NCI-H2081 (cell line): ENCODE data around the gene USF3.

Experiments used
- DNase-seq, 2 experiments: peaks; one replicate each; lab custom pipeline; 2025; lab: John Stamatoyannopoulos, UW

USF3 gene

DNA sequence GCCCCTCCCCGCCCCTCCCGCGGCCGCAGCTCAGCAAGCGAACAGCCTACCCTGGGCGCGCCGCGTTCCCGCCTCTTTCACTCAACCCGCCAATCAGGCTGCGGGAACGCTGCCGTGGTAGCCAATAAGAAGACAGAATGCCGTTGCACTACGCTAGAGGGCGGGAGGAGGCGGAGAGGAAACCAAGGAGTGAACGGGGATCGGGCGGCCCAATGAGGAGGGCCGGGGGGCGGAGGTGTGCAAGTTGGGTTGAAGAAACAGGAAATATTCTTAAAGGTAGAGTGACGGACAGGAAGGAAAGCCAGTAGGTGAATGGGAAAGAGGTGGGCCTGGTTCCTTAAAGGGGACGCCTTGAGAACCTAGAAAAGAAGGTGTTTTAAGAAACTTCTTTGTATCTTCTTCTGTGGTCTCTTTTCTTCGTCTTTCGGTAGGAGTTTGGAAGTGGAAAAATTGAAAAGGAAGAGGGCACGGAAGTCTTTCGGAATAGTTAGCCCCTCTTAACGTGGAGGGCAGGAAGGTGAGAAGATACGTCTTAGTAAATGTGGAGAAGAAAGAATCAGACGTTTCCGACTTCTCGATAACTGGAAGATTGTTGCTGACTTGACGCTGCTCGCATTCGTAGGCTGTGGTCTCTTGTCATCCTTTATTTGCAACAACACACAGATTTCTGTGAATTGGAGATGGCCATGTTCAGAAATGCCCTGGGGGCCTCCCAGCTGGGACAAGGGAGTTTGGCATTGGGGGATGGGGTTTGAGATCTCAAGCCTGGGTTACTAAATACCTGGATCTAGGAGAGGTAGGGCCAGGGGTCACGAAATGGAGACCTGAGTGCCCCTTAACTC, 437 bp upstream of the USF3 start:
- peak; percentile 99 for DNase-seq

DNA sequence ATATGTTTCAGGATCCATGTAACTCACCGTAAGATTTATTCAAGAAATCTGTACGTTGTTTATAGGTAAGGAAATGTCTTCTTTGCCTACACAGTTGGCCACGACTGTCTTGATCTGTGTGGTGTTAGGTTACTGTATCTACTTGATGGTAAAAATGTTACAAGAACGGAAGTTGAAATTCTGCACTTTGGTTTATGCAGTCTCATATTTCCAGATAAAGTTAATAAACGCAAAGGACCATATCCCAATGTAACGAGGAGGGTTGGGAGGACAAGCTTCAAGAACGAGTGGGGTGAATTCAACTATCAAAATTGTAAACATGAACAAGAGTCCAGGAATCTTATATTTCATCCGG, 1.0 kb downstream of the USF3 start:
- DNase-seq: no peak

DNA sequence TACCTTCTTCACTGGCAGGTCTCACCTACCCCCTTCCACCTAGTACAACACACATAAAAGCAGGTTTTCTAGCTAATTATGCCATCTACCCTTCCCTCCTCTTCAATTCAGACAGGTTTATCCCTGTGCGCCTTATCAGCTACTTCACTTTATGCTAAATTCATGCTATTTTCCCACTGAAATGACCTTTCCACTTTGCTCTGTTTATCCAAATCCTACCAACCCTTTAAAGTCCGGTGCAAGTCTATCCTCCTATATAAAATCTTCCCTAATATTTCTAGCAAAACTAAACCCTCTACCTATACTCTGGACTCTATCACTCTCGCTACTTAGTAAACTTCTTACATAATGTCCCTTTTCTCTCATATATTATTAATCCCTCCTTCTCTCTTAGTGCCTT, 6.0 kb downstream of the USF3 start:
- no peak for DNase-seq

DNA sequence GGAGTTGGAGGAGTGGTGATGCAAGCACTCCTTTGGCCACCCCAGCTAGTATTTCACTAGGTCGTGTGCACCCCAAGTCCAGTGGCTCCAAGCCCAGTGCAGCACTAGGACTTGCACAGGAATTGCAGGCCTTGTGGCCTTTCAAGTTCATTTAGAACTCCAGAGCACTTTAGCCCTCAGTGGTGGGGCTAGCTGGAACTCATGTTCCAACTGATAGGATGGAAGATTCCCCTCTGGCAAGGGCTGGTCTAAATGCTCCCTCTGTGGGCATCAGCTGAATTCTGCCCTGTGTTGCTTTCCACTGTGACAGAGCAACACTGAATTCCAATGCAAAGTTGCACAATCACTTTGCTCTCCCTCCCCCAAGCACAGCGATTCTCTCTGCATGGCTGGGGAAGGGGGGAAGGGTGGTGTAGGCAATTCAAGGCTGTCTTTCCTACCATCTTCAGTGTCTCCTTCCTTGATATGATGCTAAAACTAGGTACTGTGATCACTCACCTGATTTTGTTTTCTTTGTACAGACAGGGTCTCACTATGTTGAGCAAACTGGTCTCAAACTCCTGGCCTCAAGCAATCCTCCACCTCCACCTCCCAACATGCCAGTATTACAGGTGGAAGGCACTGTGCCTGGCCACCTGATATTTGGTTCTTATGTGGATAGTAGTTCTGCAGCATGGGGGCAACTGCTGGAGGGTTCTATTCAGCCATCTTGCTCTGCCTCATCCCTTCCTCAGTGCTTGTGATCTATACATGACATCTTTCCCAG, 10.3 kb downstream of the USF3 start:
- DNase-seq: no peak

DNA sequence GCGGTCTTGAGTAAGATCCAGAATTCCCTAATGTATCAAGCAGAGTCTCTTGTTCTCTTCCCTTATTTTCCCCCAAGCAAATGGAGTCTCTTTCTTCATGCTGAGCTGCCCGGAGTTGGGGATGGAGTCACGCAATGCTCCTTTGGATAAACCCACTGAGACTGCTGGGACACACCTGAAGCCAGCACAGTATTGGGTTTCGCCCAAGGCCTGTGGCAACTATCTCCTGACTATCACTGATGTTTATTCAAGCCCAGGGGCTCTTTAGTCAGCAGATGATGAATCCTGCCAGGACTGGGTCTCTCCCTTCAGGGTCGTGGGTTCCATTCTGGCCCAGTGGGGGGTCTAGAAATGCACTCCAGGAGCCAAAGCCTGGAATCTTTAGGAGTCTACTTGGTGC, 11.3 kb downstream of the USF3 start:
- no peak for DNase-seq

DNA sequence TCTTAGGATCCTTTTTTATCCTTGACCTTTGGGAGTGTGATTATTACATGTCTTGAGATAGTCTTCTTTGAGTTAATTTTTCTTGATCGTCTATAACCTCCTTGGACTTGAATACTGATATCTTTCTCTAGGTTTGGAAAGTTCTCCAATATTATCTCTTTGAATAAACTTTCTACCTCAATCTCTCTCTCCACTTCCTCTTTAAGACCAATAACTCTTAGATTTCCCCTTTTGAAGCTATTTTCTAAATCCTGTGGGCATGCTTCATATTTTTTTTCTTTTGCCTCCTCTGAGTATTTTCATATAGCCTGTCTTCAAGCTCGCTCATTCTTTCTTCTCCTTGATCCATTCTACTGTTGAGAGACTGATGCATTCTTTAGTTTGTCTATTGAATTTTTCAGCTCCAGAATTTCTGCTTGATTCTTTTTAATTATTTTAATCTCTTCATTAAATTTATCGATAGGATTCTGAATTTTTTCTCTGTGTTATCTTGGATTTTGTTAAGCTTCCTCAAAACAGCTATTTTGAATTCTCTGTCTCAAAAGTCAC, 12.1 kb downstream of the USF3 start:
- DNase-seq: no peak

DNA sequence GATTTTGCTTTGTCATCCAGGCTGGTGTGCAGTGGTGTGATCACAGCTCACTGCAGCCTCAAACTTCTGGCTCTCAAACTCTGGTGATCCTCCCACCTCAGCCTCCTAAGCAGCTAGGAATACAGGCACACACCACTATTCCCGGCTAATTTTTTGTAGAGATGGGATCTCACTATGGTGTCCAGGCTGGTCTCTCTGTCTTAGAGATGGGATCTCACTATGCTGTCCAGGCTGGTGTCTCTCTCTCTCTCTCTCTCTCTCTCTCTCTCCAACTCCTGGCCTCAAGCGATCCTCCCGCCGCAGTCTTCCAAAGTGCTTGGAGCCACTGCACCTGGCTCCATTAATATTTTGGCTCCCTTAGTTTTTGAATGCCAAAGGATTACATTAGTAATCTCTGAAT, 17.7 kb downstream of the USF3 start:
- DNase-seq: no peak

DNA sequence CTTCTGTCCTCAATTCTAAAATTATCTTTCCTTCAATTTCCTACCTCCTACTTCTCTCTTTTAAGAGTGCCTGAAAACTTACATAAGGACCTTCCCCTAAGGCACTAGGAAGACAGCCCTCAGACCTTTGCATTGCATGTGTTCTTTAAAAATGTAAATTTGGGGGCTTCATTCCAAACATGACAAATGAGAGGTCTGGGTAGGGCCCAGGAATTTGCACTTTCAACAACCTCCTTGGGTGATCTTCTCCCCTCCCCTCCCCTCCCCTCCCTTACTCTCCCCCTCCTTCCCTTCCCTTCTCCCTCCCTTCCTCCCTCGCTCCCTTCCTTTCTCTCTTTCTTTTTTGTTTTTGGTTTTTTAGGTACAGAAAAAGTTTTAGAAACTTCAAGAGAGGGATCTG, 18.7 kb downstream of the USF3 start:
- no peak for DNase-seq

DNA sequence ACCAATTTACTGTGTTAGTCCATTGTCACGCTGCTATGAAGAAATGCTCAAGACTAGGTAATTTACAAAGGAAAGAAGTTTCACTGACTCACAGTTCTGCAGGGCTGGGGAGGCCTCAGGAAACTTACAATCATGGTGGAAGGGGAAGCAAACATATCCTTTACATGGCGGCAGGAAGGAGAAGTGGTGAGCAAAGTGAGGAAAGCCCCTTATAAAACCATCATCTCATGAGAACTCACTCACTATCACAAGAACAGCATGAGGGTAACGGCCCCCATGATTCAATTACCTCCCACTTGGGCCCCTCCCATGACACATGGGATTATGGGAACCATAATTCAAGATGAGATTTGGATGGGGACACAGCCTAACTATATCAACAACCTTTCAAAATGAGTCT, 20.2 kb downstream of the USF3 start:
- no peak for DNase-seq

DNA sequence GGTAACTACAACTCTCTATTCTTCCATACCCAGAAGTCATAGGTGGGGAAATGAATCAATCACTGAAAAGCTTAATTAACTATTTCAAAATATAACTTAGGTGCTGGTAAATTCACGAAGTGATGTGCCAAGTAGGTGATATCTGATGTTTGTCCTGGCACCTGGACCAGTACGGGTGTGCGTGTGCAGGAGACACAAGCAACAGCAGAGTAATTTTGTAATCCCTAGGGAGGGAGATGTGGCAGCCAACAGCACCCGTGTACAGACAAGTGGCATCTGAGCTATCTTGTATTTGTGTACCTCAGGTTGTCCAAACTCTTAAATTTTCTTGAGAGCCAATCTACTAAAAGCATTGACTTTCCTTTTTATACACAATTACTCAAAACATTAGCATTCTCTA, 22.8 kb downstream of the USF3 start:
- DNase-seq: peak in 1 of 2 experiments; percentile 12

DNA sequence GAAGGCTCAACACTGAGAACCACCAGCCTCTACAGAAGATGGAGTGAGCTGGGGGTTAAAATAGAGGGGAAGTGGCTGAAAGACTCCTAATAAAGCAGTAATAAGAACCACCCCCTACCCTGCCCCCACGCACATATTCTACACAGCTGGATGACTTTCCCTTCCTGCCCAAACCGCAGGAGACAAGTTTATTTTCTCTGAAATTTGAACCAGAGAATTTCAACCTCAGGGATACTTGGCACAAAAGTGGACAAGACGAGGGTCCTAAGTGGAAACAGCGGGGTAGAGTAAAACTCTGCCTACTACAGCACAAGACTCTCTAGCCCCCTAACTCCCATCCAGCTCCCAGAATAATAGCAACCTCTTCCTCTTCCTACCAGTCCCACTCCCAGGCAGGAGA, 28.4 kb downstream of the USF3 start:
- DNase-seq: no peak

DNA sequence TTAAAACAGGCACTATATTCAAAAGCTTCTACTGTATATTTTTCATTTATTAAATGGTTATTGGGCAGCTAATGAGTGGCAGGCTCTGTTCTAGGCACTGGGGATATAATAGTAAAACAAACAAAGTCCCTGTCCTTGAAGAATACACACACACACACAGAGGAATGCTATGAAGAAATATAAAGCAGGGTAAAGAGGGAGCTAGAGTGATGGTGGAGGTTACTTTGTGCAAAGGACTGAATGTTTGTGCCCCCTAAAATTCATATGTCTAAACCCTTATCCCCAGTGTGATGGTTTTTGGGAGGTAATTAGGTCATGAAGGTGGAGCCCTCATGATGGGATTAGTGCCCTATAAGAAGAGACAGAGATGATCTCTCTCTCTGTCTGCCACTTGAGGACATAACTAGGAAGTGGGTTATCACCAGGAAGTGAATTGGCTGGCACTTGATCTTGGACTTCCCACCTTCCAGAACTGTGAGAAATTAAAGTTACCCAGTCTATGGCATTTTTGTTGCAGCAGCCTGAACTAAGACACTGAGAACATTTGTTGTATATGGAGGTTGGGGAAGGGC, 31.8 kb downstream of the USF3 start:
- DNase-seq: no peak

DNA sequence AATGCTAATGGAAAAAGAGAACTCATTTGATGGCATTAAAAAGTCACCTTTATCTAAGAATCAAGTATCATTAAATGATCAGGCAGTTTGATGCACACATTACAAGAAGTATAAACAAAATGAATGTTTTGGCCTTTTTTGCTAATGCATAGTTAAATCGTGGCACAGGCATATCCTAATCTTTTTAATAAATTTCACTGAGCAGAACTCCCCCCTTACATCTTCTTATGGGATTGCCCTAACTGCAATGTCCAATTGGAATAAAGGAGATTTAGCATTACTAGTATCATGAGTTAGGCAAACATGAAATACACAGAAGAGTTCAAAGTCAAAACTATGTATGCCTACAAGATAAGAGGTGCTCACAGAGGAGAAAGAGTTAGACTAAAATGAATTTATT, 32.7 kb downstream of the USF3 start:
- DNase-seq: no peak

DNA sequence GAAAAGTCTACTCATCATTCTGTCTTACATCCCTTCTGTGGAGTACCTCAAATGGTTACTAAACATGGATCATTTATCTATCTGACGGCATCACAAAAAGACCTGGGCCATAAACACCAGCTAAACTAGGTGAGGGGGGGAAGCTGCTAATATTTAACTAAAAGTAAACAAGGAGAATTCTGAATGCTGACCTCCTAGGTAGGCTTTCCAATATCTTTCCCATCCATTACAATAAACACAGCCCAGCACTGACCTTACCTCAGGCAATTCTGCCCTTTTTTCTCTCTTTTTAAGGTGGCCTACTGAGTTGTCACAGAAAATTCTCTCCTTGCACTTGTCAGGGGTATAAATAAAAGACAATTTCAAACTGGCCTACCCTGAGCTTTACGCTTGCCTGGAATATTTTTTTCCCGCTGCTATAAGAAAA, 33.1 kb downstream of the USF3 start:
- no peak for DNase-seq

DNA sequence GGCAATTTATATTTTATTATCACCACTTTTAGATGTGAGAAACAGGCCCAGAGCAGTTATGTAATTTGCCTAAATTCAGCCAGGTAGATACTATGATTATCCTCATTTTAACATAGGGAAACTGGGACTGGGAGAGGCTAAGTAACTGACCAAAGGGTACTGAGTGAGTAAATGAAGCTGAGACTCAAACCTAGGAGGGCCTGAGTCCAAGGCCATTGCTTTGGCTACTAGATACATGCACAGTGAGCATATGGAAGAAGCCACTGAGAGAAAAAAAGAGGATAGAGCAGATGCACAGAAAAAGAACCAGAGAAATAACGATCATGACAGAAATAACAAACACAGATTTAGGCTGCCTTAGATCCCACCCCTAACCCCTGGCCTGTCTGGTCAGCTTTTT, 33.6 kb downstream of the USF3 start:
- no peak for DNase-seq

DNA sequence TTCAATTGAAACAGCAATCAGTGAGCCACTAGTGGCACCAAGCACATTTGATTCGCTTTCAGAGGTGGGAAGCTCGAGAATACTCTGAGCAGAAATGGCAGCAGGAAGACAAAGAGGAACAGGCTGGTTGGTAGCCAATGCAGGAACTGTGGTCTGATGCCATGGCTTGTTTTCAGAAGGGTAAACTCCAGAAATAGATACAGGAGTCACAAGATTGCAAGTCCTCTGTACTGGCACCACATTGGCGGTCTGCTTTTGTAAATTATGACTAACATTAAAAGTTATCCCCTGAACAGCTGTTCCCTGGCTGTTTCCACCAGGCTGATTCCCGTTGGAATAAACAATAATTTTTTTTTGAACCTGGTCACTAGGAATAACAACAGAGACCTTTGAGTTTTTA, 35.5 kb downstream of the USF3 start:
- no peak for DNase-seq

DNA sequence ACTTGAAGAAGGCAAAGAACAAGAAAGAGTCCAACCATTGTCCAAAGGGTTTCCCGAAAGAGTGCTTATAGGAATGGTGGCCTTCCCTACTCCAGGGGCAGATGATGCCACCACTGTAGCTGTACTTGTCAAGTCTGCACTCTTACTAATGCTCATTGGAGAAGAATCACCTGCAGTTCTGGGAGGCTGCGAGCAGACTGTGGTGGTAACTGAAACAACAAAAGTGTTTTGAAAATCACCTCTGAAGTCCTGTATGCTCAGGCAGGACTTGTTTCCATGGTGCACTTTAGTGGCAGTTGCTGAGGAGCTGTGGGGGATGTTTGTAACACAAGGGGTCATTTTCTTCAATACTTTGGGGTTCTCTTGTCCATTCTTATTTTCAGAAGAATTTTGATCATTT, 36.0 kb downstream of the USF3 start:
- no peak for DNase-seq

DNA sequence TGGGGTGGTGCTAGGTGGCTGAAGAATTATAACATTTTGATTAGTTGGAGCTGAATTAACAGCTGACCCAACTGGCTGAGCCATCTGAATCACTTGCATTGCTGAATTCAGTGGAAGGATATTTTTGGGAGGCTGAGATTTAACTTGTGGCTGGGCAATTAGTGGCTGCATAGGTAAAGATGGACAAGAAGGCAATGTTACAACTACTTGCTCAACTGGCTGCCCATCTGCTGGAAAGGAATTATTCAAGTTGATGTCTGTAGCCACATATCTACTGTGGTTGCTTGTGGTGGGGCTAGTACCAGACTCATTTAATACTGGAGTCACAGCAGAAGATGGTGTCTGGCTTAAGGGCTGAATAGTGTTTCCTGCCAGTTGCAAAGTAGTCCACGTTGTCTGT, 36.4 kb downstream of the USF3 start:
- DNase-seq: no peak

DNA sequence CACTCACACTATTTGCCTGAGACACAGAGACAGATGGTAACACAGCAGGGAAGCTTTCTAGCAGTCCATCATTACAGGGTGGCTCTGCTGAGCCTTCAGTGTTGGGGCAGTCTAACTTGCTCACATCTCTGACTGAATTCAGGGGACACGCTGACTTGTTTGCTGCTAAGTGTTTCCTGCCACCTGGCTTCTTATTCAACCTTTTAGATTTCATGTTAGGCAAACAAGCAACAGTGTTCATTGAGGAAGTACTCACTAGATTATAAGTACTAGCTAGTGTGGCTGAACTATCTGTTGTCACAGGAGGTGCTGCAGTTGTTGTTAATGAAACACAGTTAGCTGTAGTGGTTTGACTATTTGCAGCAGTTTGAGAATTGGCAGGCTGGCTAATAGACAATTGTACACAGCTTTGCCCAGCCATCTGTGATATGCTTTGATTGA, 37.3 kb downstream of the USF3 start:
- peak; percentile 61 to 94 for DNase-seq

DNA sequence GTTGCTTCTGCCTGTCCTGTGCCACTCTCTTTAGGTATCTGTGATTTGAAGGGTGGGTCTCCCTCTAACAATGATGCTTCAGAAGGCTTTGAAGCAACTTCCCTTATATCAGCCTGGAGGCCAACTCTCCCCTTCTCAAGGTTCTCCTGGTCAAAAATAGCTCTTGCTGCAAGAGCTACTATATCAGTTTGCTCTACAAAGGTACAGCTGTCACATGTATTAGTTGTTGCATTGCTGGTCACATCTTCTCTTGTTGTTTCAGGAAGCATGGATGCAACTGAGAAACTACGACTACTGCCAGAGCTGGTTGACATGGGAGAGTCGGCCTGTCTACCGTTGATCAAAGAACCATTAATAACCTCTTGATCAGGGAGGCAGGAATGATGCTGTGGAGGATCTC, 38.3 kb downstream of the USF3 start:
- DNase-seq: no peak

DNA sequence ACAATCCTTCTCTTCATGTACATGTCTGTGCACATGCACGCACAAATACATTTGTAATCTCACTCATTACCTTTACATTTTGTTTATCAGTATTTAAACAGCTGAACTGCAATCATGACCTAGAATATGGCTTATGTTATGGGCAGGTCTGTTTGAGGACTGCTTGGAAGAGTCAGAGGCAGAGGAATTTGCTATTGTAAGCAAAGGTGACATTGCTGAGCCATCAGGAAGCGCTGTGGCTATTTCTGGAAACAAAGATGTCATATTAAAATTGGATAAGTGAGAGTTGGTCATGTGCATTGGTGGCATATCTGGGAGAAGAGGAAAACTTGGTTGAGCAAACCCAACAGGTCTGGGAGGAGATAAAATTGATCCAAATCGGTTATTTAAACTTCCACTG, 41.6 kb downstream of the USF3 start:
- no peak for DNase-seq

DNA sequence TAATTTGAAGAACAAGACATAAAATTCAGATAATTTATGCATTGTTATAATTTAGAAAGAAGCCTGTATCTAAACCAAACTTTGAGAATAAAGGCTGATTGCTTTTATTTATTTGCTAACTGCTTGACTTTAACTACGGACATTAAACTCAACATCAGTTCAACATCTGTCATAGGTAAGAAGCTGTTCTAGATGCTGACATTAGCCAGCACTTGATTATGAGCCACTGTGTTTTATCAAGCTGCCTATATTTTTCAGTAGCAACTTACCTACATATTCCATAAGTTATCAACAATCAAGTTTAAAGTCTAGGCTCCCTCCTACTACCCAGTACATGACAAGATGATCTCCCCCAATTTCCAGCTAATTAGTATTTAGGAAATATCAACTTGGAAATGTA, 42.1 kb downstream of the USF3 start:
- DNase-seq: no peak
